HepG2 (cell line): ENCODE results near the gene TMEM151A. TPM values are rescaled to one million over a fixed set of nuclear protein-coding genes. Genes with fewer than 3 reads are reported as not detected.
A peak's percentile ranks its signal among the peaks of the same experiment; 100 is the strongest.

Source experiments
- BATF2 ChIP-seq: sonication (generic); formaldehyde crosslinking; IDR thresholded peaks from 2 replicates; pipeline ENCODE4 v1.8.0; 2022; ENCODE audit warnings: mild to moderate bottlenecking, missing genetic modification reagents, moderate library complexity
- DMAP1 ChIP-seq: IDR thresholded peaks from 2 replicates; pipeline ENCODE4 v1.6.1; 2016
- HNRNPL ChIP-seq: fragments of 200-400 bp; formaldehyde crosslinking; IDR thresholded peaks from 2 replicates; pipeline ENCODE4 v1.6.1; 2017; ENCODE audit warnings: mild to moderate bottlenecking, low read depth, low read length
- HOXA3 ChIP-seq: sonication (generic); formaldehyde crosslinking; IDR thresholded peaks from 2 replicates; pipeline ENCODE4 v1.5.0; 2020; ENCODE audit warnings: missing genetic modification reagents
- MAX ChIP-seq: IDR thresholded peaks from 2 replicates; pipeline ENCODE4 v1.6.1; 2012; ENCODE audit warnings: inconsistent platforms
- NFE2 ChIP-seq: sonication (generic); formaldehyde crosslinking; IDR thresholded peaks from 2 replicates; pipeline ENCODE4 v1.4.0; 2020; ENCODE audit warnings: missing genetic modification reagents
- NFE2L2 ChIP-seq: fragments of 150-350 bp; IDR thresholded peaks from 2 replicates; pipeline ENCODE4 v1.6.1; 2014; ENCODE audit warnings: low read length
- NR2C2 ChIP-seq: sonication (generic); formaldehyde crosslinking; IDR thresholded peaks from 2 replicates; pipeline ENCODE4 v1.4.0; 2020; ENCODE audit warnings: missing genetic modification reagents, mild to moderate bottlenecking, moderate library complexity, borderline replicate concordance
- PITX1 ChIP-seq: sonication (generic); formaldehyde crosslinking; IDR thresholded peaks from 2 replicates; pipeline ENCODE4 v1.5.1; 2020; ENCODE audit warnings: mild to moderate bottlenecking, missing genetic modification reagents
- POGZ ChIP-seq: sonication (generic); formaldehyde crosslinking; IDR thresholded peaks from 2 replicates; pipeline ENCODE4 v1.4.0; 2020; ENCODE audit warnings: mild to moderate bottlenecking, missing genetic modification reagents
- POLR2G ChIP-seq: fragments of 200-400 bp; formaldehyde crosslinking; IDR thresholded peaks from 2 replicates; pipeline ENCODE4 v1.6.1; 2018; ENCODE audit warnings: mild to moderate bottlenecking, low read depth, low read length, moderate library complexity
- RCOR2 ChIP-seq: IDR thresholded peaks from 2 replicates; pipeline ENCODE4 v1.6.1; 2016; ENCODE audit warnings: missing biosample characterization, missing genetic modification reagents
- SNAPC5 ChIP-seq: sonication (generic); formaldehyde crosslinking; IDR thresholded peaks from 2 replicates; pipeline ENCODE4 v1.8.1; 2023; ENCODE audit warnings: mild to moderate bottlenecking, missing genetic modification reagents, borderline replicate concordance
- TFDP1 ChIP-seq: IDR thresholded peaks from 2 replicates; pipeline ENCODE4 v1.6.1; 2016; ENCODE audit warnings: missing compliant biosample characterization, missing genetic modification reagents, borderline replicate concordance
- ZBTB37 ChIP-seq: sonication (generic); formaldehyde crosslinking; IDR thresholded peaks from 2 replicates; pipeline ENCODE4 v1.4.0; 2020; ENCODE audit warnings: mild to moderate bottlenecking, missing genetic modification reagents
- ZBTB43 ChIP-seq: sonication (generic); formaldehyde crosslinking; conservative IDR thresholded peaks from 2 replicates; pipeline ENCODE4 v1.4.0; 2020; ENCODE audit warnings: missing genetic modification reagents
- ZNF451 ChIP-seq: sonication (generic); formaldehyde crosslinking; IDR thresholded peaks from 2 replicates; pipeline ENCODE4 v1.5.0; 2020; ENCODE audit warnings: mild to moderate bottlenecking, missing genetic modification reagents
- ZNF460 ChIP-seq: sonication (generic); formaldehyde crosslinking; IDR thresholded peaks from 2 replicates; pipeline ENCODE4 v1.5.1; 2020; ENCODE audit warnings: missing genetic modification reagents, mild to moderate bottlenecking, borderline replicate concordance
- ZNF614 ChIP-seq: IDR thresholded peaks from 2 replicates; pipeline ENCODE4 v1.6.1; 2018; ENCODE audit warnings: missing biosample characterization, missing genetic modification reagents, inconsistent platforms, borderline replicate concordance
- ZNF652 ChIP-seq: IDR thresholded peaks from 2 replicates; pipeline ENCODE4 v1.6.1; 2016; ENCODE audit warnings: low read depth, borderline replicate concordance
- ZNF709 ChIP-seq: sonication (generic); formaldehyde crosslinking; IDR thresholded peaks from 2 replicates; pipeline ENCODE4 v1.5.0; 2020; ENCODE audit warnings: mild to moderate bottlenecking, missing genetic modification reagents
- ZSCAN21 ChIP-seq: sonication (generic); formaldehyde crosslinking; IDR thresholded peaks from 2 replicates; pipeline ENCODE4 v1.8.0; 2022; ENCODE audit warnings: mild to moderate bottlenecking, missing genetic modification reagents, moderate library complexity, borderline replicate concordance
- polyA plus RNA-seq, 8 experiments: library from polyadenylated mRNA; depleted of rRNA in 3 of 8; stranded (reverse) in 7 of 8; unstranded in 1 of 8; fragments of >200 nt; fragmentation: Illumina TruSeq in 4 of 8; extraction: Trizol in 4 of 8; gene quantifications; 2 replicates each; pipeline versions ENCODE4 v1.2.1 to v1.2.3, GENCODE V29; 2011 to 2016; ENCODE audit warnings: low read depth in 4 of 8, missing spikeins in 1 of 8, mixed read lengths in 1 of 8; ENCODE audit not compliant: insufficient read depth in 1 of 8
- total RNA-seq, 5 experiments: library from RNA; depleted of rRNA; stranded (reverse); fragments of >200 nt; fragmentation: Illumina TruSeq; extraction: Trizol; gene quantifications; 2 replicates each; pipeline ENCODE4 v1.2.3, GENCODE V29; 2016; ENCODE audit warnings: low read depth in 1 of 5

The TMEM151A gene
- total and polyA plus RNA-seq, 2 of the 13 experiments (the other 11 are each of a cell fraction or from before 2014, with no cell fraction given), result 0.18 to 0.33 TPM

- TF ChIP-seq MAX (peak; percentile 99), ZNF451 (no peak), ZNF652 (CRISPR knock-in tag) (peak; percentile 62; the same call in 1 of the 2 replicates), BATF2 (CRISPR knock-in tag) (0 out of 2 replicates have a peak, but pooled peaks have one; percentile 48), NR2C2 (CRISPR knock-in tag) (no peak), TFDP1 (peak; percentile 94; the same call in 1 of the 2 replicates), DMAP1 (CRISPR knock-in tag) (peak; percentile 90), SNAPC5 (no peak), HNRNPL (no peak), PITX1 (CRISPR knock-in tag) (no peak), ZNF460 (no peak), ZBTB37 (CRISPR knock-in tag) (no peak), ZSCAN21 (peak; percentile 76; the same call in 1 of the 2 replicates), POLR2G (0 out of 2 replicates have a peak, but pooled peaks have one; percentile 33), ZBTB43 (CRISPR knock-in tag) (no peak), POGZ (no peak), NFE2L2 (no peak), ZNF614 (CRISPR knock-in tag) (peak; percentile 65; the same call in 1 of the 2 replicates), NFE2 (CRISPR knock-in tag) (no peak), ZNF709 (CRISPR knock-in tag) (no peak; the same call in 1 of the 2 replicates), HOXA3 (CRISPR knock-in tag) (peak; percentile 84), RCOR2 (peak; percentile 55; the same call in 1 of the 2 replicates)
Measured at GRCh38 chr11:66328302-66329144, 36.8 kb downstream of the TMEM151A start (continued).
